ENCODE measurements around the gene ELAVL2. TPM values are rescaled to one million over a fixed set of nuclear protein-coding genes. Genes with fewer than 3 reads are reported as not detected.

The ELAVL2 gene
- total and polyA plus RNA-seq, 2 of the 4 experiments (the other 2 are of a cell fraction), result 0.36 TPM; not detected in 1

- intact Hi-C loops (cut with micrococcal nuclease), result no loop called here
- BruUV-seq (replicated peaks), result no TSS peak
- H3K79me1 ChIP-seq (ENCODE audit: low read depth in 1 of 2, low read length in 2 of 2), result no peaks in the 10 kb centered on the region
- H3K9me1 ChIP-seq (ENCODE audit: insufficient read depth, low read length), result no peaks in the 10 kb centered on the region
- no peak overlapping the region for H3K4me3 ChIP-seq (ENCODE audit: insufficient read depth, low read depth, low read length)
- no peak overlapping the region for H3K9ac ChIP-seq (ENCODE audit: low read depth, low read length)
- H4K20me1 ChIP-seq (ENCODE audit: insufficient read depth, low read length), result no peaks in the 10 kb centered on the region
- no peak for DNase-seq
- H3K36me3 ChIP-seq (ENCODE audit: control insufficient read depth, insufficient read depth, low read length), result no peaks in the 10 kb centered on the region
- no peak overlapping the region for H2AFZ ChIP-seq (replicated peaks; ENCODE audit: low read length, poor library complexity)
- dilution Hi-C loops (cut with HindIII; ENCODE audit: low sequenced_read_pairs, unreplicated experiment), result no loop called here
- ChIA-PET CTCF (no interaction called here), POLR2A (ENCODE audit: unreplicated experiment) (no interaction called here)
- H2BK120ac ChIP-seq (ENCODE audit: low read depth, low read length), result no peak overlapping the region
- H3K23ac ChIP-seq (ENCODE audit: low read depth, low read length), result no peak overlapping the region
- no peak for TF ChIP-seq FOS (IDR thresholded peaks at IDR 0.05; ENCODE audit: low read depth, low read length)
- TF ChIP-seq RFX5 (IDR thresholded peaks at IDR 0.05; ENCODE audit: low read depth, low read length), result no peak
- TF ChIP-seq RCOR1 (IDR thresholded peaks at IDR 0.05; ENCODE audit: insufficient replicate concordance, low read length), result no peak
- TF ChIP-seq NFE2L2 (IDR thresholded peaks at IDR 0.05; ENCODE audit: low read depth, low read length), result no peak
- TF ChIP-seq POLR2A (IDR thresholded peaks at IDR 0.05; ENCODE audit: low read depth, low read length), result no peak
- no peak for TF ChIP-seq ELK1 (IDR thresholded peaks at IDR 0.05; ENCODE audit: borderline replicate concordance, low read depth, low read length)
- TF ChIP-seq MAZ (IDR thresholded peaks at IDR 0.05; ENCODE audit: borderline replicate concordance, low read depth, low read length), result no peak
- TF ChIP-seq CTCF (conservative IDR thresholded peaks at IDR 0.05; ENCODE audit: low read depth, low read length), result no peak
- TF ChIP-seq BHLHE40 (IDR thresholded peaks at IDR 0.05; ENCODE audit: low read depth, low read length), result no peak
- TF ChIP-seq MAFK (IDR thresholded peaks at IDR 0.05; ENCODE audit: low read depth, low read length), result no peak
- TF ChIP-seq SMC3 (IDR thresholded peaks at IDR 0.05; ENCODE audit: low read depth, low read length), result no peak
- no peak for TF ChIP-seq USF2 (IDR thresholded peaks at IDR 0.05; ENCODE audit: low read depth, low read length)
- TF ChIP-seq RAD21 (IDR thresholded peaks at IDR 0.05; ENCODE audit: low read length), result no peak
- no peak overlapping the region for H3K56ac ChIP-seq (ENCODE audit: extremely low read depth, insufficient read depth, low read length)
- no peaks in the 10 kb centered on the region for H3K27me3 ChIP-seq (ENCODE audit: control insufficient read depth, insufficient read depth, low read length)
- peaks cover 7% of the 10 kb centered on the region for H3K9me3 ChIP-seq (ENCODE audit: control insufficient read depth, insufficient read depth, low read length)
- no peak for ATAC-seq (ENCODE audit: low read depth)
- in situ Hi-C loops (cut with MboI; ENCODE audit: low sequenced_read_pairs), result no loop called here
- H3K14ac ChIP-seq (replicated peaks; ENCODE audit: low read depth, low read length), result no peak overlapping the region
- no peak overlapping the region for H2AK9ac ChIP-seq (replicated peaks; ENCODE audit: low read depth, low read length, poor library complexity)
- no peak overlapping the region for H2BK15ac ChIP-seq (ENCODE audit: low read depth, low read length)
- H3K27ac ChIP-seq (ENCODE audit: insufficient read depth, low read length), result no peak overlapping the region
- no peak overlapping the region for H2BK5ac ChIP-seq (ENCODE audit: low read depth, low read length, poor library complexity, severe bottlenecking)
- WGBS, 2 experiments (ENCODE audit: extremely low coverage in 2 of 2, insufficient read length in 1 of 2), result 61% methylated on average over 3 of the region's 6 CpGs; no CpG with 5 or more reads in 1 of the 2 experiments
- H4K5ac ChIP-seq (ENCODE audit: low read depth, low read length), result no peak overlapping the region
- H4K8ac ChIP-seq (ENCODE audit: low read depth in 2 of 2, low read length in 2 of 2), result no peak overlapping the region
- no peaks in the 10 kb centered on the region for H3K4me1 ChIP-seq (ENCODE audit: control insufficient read depth, insufficient read depth, low read length)
- H3K18ac ChIP-seq (ENCODE audit: low read depth, low read length), result no peak overlapping the region
- no peak overlapping the region for H3K4ac ChIP-seq (ENCODE audit: low read depth, low read length)
- H2AK5ac ChIP-seq (ENCODE audit: low read depth, low read length), result no peak overlapping the region
- H2BK20ac ChIP-seq (ENCODE audit: low read depth, low read length), result no peak overlapping the region
- H4K91ac ChIP-seq (ENCODE audit: insufficient read depth, low read depth, low read length), result no peak overlapping the region
- no peak overlapping the region for H3K4me2 ChIP-seq (ENCODE audit: low read depth, low read length)
Observed at GRCh38 chr9:23674016-23674585, 151.9 kb downstream of the ELAVL2 start.
